ENCODE measurements around the gene RRBP1.
"Not testable (repeated sequence)": the region's sequence is repeated elsewhere in the genome, so short reads cannot be mapped to it uniquely, and the experiment has no call there.

Gene RRBP1

GRCh38 chr20:17659801-17660200 is 22.2 kb downstream of the RRBP1 start:
- no peak for DNase-seq

- DNase-seq = not testable (repeated sequence)
These were observed 22.7 kb downstream of the RRBP1 start for GRCh38 chr20:17659344-17659743.

- DNase-seq = no peak
These were observed 23.4 kb downstream of the RRBP1 start for GRCh38 chr20:17658648-17658993.

GRCh38 chr20:17657898-17658647 is 24.0 kb downstream of the RRBP1 start:
- no peak for DNase-seq

- no peak for DNase-seq
These were observed 24.8 kb downstream of the RRBP1 start for GRCh38 chr20:17657079-17657825.

GRCh38 chr20:17655865-17656479 is 26.1 kb downstream of the RRBP1 start:
- DNase-seq = no peak

GRCh38 chr20:17655286-17655651 is 26.8 kb downstream of the RRBP1 start:
- DNase-seq = no peak

- no peak for DNase-seq
These were observed 27.3 kb downstream of the RRBP1 start for GRCh38 chr20:17654649-17655285.

DNA sequence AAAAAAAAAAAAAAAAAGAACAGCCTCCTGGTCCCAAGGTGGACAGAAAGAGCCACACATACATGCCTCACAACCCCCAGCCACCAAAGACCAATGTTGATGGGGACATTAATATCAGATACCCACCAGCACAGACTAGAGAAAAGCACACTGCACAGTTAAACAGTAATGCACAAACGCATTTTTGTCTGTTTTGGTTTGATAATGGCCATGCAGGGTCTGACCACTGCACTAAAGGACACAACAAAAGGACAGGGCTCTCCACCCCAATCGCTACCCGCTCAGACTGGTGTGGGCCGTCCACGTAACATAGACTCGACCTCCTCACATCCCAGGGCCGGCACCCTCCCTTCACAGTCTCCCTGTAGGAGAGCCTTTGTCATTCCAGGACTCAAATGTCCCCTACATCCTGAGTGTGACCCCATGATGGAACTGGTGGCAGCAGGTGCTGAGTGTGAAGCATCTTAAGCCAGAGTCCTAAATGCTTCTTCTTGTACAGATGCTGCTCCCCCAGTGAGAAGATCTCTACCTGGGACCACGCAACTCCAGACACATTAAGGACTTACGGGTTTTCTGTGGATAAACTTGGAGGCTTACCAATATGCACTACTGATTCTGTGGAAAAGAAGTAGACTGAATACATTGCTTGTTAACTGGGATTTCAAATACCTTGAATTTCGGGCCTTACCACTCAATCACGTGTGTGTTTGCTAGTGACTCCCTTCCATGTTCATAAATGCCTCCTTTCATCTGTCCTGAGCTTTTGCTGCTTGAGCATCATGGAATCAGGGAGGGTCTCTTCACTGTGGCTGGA is 28.0 kb downstream of the RRBP1 start:
- DNase-seq = no peak

- no peak for DNase-seq
These were observed 29.6 kb downstream of the RRBP1 start for GRCh38 chr20:17652411-17652810.

GRCh38 chr20:17651760-17652388 is 30.2 kb downstream of the RRBP1 start:
- DNase-seq = no peak

DNA sequence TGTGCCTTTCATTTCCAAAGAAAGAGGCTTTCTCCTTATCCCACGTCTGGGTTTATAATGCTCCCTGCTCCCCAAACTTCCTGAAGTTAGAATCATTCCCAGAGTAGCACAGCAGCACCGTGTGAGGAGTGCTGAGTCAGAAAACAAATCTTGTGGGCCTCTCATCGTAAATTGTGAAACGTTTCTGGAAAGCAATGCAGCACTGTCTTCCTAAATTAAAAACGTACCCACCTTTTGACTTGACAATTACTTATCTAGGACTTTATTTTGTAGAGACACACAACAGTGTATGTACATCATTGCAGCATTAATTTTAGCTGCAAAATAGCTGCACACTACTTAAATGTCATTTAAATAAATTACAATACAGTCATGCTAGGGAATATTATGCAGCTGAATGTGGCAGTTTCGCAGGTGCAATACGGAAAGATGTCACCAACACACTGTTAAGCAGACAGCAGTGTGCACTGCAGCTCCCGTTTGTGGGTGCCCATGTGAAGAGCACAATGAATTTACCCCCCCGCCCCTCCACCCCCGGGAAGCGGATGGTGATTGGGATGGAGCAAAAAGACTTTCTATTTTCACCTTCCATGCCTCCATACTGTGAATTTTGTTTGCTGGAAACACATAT is 30.8 kb downstream of the RRBP1 start:
- no peak for DNase-seq

DNA sequence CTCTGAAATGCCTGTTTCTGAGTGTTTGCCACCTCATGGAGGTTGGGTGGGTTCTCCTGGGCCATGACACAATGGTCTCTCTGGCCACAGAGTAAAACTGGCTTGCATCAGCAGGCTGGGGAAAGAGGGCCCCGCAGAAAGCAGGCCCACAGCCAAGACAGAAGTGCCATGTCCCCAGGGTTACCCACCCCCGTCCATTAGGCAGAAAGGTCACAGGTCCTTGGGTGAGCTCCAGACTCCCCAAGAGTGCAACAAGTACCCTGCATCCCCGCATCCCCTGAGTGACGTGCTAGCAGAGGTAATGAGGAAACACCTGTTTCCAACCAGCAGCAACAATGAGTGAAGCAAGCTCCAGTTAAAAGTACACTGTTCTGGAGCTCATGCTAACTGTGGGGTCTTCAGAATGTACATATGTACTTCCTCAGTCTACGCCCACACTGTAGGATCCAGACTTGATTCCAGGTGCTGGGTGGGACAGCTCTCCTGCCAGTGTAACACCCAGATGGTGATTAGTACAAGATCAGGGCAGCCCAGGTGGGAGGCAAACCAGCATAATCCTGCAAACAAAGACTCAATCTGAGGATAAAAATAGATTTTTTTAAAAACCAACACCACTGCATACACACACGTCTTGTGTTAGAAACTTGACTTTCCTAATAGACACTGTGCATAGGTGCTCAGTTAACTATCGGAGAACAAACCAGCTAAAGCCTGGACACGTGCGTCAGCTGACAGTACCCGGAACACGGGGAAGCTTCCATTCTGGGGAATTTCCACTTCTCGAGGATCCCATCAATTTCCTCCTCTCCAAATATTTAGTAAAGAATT is 31.5 kb downstream of the RRBP1 start:
- DNase-seq = no peak

DNA sequence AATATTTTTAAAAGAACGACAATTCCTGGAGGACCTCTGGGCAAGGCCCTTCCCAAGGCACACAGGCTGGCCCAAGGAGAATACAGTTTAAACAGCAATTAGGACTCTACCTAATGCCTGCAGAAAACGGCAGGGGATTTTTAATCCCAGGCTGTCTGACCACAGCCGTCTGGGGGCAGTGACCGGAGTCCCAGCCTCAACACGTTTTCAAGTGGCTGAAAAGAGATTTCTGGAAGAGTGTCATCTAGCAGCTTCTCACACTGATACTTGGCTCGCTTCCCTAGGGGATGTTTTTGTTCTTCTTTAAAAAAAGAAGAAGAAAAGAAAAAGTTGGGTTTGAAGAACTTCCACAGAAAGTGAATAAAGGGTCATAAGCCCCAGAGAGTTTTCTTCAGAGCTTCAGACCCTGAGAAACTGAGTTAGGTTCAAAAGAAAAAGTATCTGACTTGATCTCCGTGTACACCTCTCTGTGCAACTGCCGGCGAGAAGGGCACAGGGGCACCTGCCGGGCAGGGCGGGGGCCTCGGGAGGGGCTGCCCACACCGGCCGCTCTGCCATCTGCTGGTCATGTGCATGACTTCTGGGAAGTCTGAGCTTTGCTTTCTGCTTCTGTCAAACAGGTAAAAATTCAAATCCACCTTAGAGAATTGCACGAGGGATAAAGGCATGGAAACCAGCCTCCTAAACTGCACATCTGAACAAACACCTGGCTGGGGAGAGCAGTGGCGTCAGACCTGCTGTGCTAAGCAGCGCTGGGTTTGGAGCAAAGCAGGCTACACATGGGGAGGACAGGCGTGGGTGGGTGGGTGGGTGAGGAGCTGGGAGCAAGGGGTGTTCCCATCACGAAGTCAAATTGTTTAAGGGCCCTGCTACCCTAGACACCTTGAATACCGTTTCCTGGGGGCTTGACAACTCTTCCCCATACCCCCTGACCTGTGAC is 33.0 kb downstream of the RRBP1 start:
- no peak for DNase-seq

DNA sequence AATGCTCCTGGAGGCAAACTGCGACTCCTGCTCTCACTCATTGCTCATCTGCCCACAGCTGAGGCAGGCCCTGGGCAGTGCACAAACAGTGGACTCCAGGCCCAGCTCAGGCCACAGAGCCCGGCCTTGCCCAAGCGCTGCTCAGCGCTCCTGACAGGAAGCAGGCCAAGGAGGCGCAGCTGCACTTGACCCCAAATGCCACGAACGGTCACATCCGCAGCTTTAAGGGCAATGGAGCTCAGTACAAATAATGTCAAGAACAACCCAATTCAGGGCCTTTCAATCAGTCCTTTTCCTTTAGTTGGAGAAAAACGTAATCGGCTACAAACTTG is 33.8 kb downstream of the RRBP1 start:
- DNase-seq = no peak

DNA sequence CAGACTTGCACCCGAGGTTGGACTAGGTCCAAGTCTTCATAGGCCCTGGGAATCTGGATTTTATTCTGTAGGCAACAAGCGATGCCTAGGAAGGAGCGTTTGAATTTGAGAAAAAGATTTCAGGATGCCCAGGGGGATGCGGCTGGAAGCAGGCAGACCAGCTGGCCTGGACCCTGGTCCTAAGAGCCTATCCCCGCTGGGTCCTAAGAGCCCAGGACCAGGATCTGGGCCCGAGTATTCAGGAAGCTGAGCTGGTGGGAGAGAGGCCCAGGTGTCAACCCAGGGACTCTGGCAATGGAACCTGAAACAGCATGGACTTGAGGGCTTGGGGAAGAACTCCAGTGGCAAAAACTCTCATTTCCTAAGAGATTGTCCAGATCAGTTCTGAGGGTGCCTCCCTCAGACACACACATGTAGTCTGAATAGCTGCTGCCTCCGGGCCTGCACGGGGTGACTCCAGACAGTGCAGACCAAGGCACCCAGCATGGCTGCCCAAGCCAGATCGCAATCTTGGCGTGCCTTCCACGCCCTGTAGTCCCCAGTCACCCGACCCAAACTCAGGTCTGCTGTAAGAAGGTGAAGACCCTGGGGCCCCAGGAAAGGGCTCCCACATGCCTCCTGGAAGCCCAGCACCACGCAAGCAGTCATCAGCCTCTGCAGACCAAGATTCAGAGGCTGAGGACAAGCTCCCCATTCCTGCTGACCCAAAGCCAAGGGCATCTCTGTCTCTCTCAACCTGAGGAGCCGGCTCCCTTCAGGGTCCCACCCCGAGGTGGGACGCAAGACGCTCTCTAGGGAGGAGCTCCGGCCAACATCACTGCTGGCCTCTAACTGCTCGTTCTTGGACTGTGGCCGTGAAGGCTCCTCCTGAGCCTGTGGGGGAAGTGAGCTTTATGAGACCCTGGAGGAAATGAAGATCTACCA is 34.4 kb downstream of the RRBP1 start:
- no peak for DNase-seq

GRCh38 chr20:17646961-17647301 is 35.1 kb downstream of the RRBP1 start:
- no peak for DNase-seq

- DNase-seq = peak; percentile 39
These were observed 35.7 kb downstream of the RRBP1 start for GRCh38 chr20:17646209-17646960.
